Right lobe of liver (tissue), 6 donors: ENCODE results near the gene LBX2. TPM values are rescaled to one million over a fixed set of nuclear protein-coding genes. Genes with fewer than 3 reads are reported as not detected.

Experiments
- ATAC-seq, 4 donors: fragments of 200-7000 bp; cut with Tn5 transposase; one replicate each; pipeline ENCODE4 v1.9.1; 2020; ENCODE audit warnings: mild to moderate bottlenecking in 4 of 4, moderate library complexity in 4 of 4
- DNase-seq, 3 donors: peaks; one replicate each; pipeline ENCODE4 v3.0.0-alpha.2; 2020
- H3K27ac ChIP-seq, 3 donors: fragments of 200-600 bp; one replicate each; pipeline ENCODE4 v1.8.0; 2022
- H3K27me3 ChIP-seq, 2 donors: fragments of 200-600 bp; one replicate each; pipeline ENCODE4 v1.8.0; 2022
- H3K36me3 ChIP-seq, 4 donors: fragments of 200-600 bp; sonication (generic) in 1 of 4; one replicate each; pipeline versions ENCODE4 v1.5.1 to v1.8.0; 2017 to 2022; ENCODE audit warnings: control low read depth in 1 of 4
- H3K4me1 ChIP-seq, 4 donors: fragments of 200-600 bp; sonication (generic) in 1 of 4; one replicate each; pipeline versions ENCODE4 v1.5.1 to v1.8.0; 2017 to 2022; ENCODE audit warnings: control low read depth in 1 of 4
- H3K4me3 ChIP-seq, 3 donors: fragments of 200-600 bp; one replicate each; pipeline ENCODE4 v1.8.0; 2022
- H3K9me3 ChIP-seq, 4 donors: fragments of 200-600 bp; sonication (generic) in 1 of 4; one replicate each; pipeline versions ENCODE4 v1.5.1 to v1.8.0; 2017 to 2022; ENCODE audit warnings: control low read depth in 1 of 4
- CTCF ChIP-seq, 4 donors: fragments of 200-600 bp in 3 of 4; fragments of 450-650 bp in 1 of 4; IDR thresholded peaks; one replicate each; pipeline versions ENCODE4 v1.5.1 to v1.8.0; 2016 to 2022; ENCODE audit warnings: antibody characterized with exemption in 4 of 4, mild to moderate bottlenecking in 2 of 4
- POLR2A ChIP-seq: fragments of 450-650 bp; IDR thresholded peaks from one replicate; pipeline ENCODE4 v1.6.1; 2017; ENCODE audit warnings: antibody characterized with exemption, mild to moderate bottlenecking
- WGBS: methylation state at CpG from one replicate; pipeline ENCODE4 v1.1.6; 2018; ENCODE audit warnings: low coverage, low lambda C conversion rate; ENCODE audit not compliant: insufficient coverage; ENCODE audit errors: missing lambda C conversion rate; 5-methylcytosine and 5-hydroxymethylcytosine counted together
- intact Hi-C, 2 donors: fragments of 100-400 bp; cut with DNase I; formaldehyde crosslinking; loops; one replicate each; pipeline versions ENCODE4 v1.11.2 to v1.14.1; 2022
- total RNA-seq, 6 experiments: library from RNA; depleted of rRNA in 2 of 6; stranded (reverse); fragments of >200 nt in 2 of 6; fragmentation: NEBNext Ultra II Directional in 3 of 6; extraction: Animal tissue kit (Norgen Biotek cat#: 25700) in 3 of 6; gene quantifications; one replicate each; pipeline versions ENCODE4 v1.1.0 to v1.2.4, GENCODE V29; 2016 to 2023
- donor health status: DM: no; HTN: yes; CAD: no.
- donor health status: DM: no; HTN: no; CAD: no.
- donor health status: DM: no; HTN: no; CAD: no.
- donor health status: DM: no; HTN: yes; CAD: no.
- donor health status: DM: no; HTN: yes; CAD: no.

LBX2 gene
- total RNA-seq, 6 experiments from 2014 or later, result 1.4 to 8.4 (median 5.8) TPM

- no peak for DNase-seq
- H3K4me3 ChIP-seq, result no peak overlapping the region
- TF ChIP-seq CTCF (IDR thresholded peaks at IDR 0.05) (no peak), POLR2A (no peak)
- H3K9me3 ChIP-seq, result no peaks in the 10 kb centered on the region
- H3K36me3 ChIP-seq, result peaks cover 0 to 9% (median 0%) of the 10 kb centered on the region in 4 donors
- 73% methylated on average over 17 of the region's 23 CpGs for WGBS
- no peaks in the 10 kb centered on the region for H3K4me1 ChIP-seq
- no peaks in the 10 kb centered on the region for H3K27me3 ChIP-seq
- intact Hi-C loops, result no loop called here
- H3K27ac ChIP-seq, result no peak overlapping the region
- no peak for ATAC-seq
Observed at GRCh38 chr2:74536166-74536950, 37.0 kb upstream of the LBX2 start.

- H3K4me1 ChIP-seq, result peaks cover 0 to 8% (median 1%) of the 10 kb centered on the region in 4 donors
- H3K9me3 ChIP-seq, result no peaks in the 10 kb centered on the region
- H3K4me3 ChIP-seq, result no peak overlapping the region
- ATAC-seq, result no peak
- no peak for TF ChIP-seq CTCF (IDR thresholded peaks at IDR 0.05)
- TF ChIP-seq POLR2A, result no peak
- peaks cover 0 to 9% (median 0%) of the 10 kb centered on the region in 4 donors for H3K36me3 ChIP-seq
- DNase-seq, result no peak
- no peaks in the 10 kb centered on the region for H3K27me3 ChIP-seq
- H3K27ac ChIP-seq, result no peak overlapping the region
- WGBS, result 83% methylated on average over 4 of the region's 10 CpGs
- intact Hi-C loops, result no loop called here
Observed at GRCh38 chr2:74535440-74535965, 36.1 kb upstream of the LBX2 start.

GRCh38 chr2:74534411-74534810, 35.0 kb upstream of the LBX2 start:
- Histone ChIP-seq H3K4me1 (peaks cover 0 to 8% (median 2%) of the 10 kb centered on the region in 4 donors), H3K27me3 (no peaks in the 10 kb centered on the region), H3K9me3 (no peaks in the 10 kb centered on the region), H3K36me3 (peaks cover 0 to 9% (median 0%) of the 10 kb centered on the region in 4 donors), H3K4me3 (no peak overlapping the region), H3K27ac (no peak overlapping the region)
- no peak for ATAC-seq
- TF ChIP-seq POLR2A, result no peak
- TF ChIP-seq CTCF (IDR thresholded peaks at IDR 0.05), result no peak
- intact Hi-C loops, result no loop called here
- WGBS, result no CpG with 5 or more reads among the region's 12 CpGs
- DNase-seq, result no peak

- no peak for DNase-seq
Observed at GRCh38 chr2:74533464-74533863, 34.1 kb upstream of the LBX2 start.

More at GRCh38 chr2:74533464-74533863, 34.1 kb upstream of the LBX2 start:
- 76% methylated on average over 4 of the region's 4 CpGs for WGBS
- H3K36me3 ChIP-seq, result peaks cover 0 to 9% (median 0%) of the 10 kb centered on the region in 4 donors
- no peak overlapping the region for H3K27ac ChIP-seq
- no peak for ATAC-seq
- intact Hi-C loops, result no loop called here
- H3K4me1 ChIP-seq, result peaks cover 0 to 13% (median 4%) of the 10 kb centered on the region in 4 donors
- no peak for TF ChIP-seq CTCF (IDR thresholded peaks at IDR 0.05)
- no peak for TF ChIP-seq POLR2A
- no peaks in the 10 kb centered on the region for H3K9me3 ChIP-seq
- H3K4me3 ChIP-seq, result no peak overlapping the region
- no peaks in the 10 kb centered on the region for H3K27me3 ChIP-seq
